Retinal pigment epithelial cell (primary cell): ENCODE measurements around the gene NT5DC2.

Experiments
- DNase-seq: peaks from one replicate; pipeline ENCODE4 v3.0.0-alpha.2; 2010; ENCODE audit warnings: low read depth
- H3K4me3 ChIP-seq: 2 replicates; pipeline ENCODE4 v1.5.1; 2011; ENCODE audit warnings: mild to moderate bottlenecking, low read length, control low read depth, moderate library complexity
- TF ChIP-seq, protein P1 (sequence below): conservative IDR thresholded peaks from 2 replicates; pipeline ENCODE4 v1.5.1; 2011; ENCODE audit warnings: low read depth, low read length, control low read depth, inconsistent platforms

NT5DC2 gene

GRCh38 chr3:52523386-52524257, 10.0 kb downstream of the NT5DC2 start:
- H3K4me3 ChIP-seq = no peak overlapping the region
- TF ChIP-seq, protein P1, sequence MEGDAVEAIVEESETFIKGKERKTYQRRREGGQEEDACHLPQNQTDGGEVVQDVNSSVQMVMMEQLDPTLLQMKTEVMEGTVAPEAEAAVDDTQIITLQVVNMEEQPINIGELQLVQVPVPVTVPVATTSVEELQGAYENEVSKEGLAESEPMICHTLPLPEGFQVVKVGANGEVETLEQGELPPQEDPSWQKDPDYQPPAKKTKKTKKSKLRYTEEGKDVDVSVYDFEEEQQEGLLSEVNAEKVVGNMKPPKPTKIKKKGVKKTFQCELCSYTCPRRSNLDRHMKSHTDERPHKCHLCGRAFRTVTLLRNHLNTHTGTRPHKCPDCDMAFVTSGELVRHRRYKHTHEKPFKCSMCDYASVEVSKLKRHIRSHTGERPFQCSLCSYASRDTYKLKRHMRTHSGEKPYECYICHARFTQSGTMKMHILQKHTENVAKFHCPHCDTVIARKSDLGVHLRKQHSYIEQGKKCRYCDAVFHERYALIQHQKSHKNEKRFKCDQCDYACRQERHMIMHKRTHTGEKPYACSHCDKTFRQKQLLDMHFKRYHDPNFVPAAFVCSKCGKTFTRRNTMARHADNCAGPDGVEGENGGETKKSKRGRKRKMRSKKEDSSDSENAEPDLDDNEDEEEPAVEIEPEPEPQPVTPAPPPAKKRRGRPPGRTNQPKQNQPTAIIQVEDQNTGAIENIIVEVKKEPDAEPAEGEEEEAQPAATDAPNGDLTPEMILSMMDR = no peak
- no peak for DNase-seq

DNA sequence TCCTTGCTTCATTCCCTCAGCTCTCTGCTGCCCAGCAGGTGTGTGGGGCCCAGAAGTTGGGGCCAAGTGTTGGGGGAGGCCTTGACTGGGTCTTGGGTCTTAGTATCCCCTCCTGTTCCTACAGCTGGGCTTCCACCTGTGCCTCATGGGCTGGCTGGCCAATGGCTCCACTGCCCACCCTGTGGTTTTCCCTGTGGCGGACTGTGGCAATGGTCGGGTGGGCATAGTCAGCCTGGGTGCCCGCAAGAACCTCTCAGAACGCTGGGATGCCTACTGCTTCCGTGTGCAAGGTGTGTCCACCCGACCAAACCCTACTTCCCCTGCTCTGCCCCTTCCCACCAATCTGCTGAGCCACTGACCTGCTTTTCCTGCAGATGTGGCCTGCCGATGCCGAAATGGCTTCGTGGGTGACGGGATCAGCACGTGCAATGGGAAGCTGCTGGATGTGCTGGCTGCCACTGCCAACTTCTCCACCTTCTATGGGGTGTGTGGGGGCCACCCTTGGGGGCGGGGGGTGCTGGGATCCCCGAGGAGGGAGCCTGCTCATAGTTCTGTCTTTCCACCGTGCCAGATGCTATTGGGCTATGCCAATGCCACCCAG, 10.9 kb downstream of the NT5DC2 start:
- DNase-seq = no peak
- TF ChIP-seq, protein P1 = no peak
- no peak overlapping the region for H3K4me3 ChIP-seq

- TF ChIP-seq, protein P1 = no peak
- no peak overlapping the region for H3K4me3 ChIP-seq
- no peak for DNase-seq
Observed at GRCh38 chr3:52521881-52522650, 11.6 kb downstream of the NT5DC2 start.

DNA sequence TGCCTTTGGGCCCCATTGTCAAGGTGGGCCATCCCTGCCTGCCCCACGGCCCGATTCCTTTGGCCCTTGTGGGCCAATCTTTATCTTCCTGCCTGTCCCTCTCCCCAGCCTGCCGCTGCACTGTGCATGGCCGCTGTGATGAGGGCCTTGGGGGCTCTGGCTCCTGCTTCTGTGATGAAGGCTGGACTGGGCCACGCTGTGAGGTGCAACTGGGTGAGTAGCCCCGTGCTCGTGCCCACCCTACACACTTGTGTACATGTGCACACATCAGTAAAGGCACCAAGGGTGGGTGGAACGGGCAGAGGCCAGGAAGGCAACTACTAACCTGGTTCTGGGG, 12.2 kb downstream of the NT5DC2 start:
- TF ChIP-seq, protein P1 = no peak
- H3K4me3 ChIP-seq = no peak overlapping the region
- DNase-seq = no peak

DNA sequence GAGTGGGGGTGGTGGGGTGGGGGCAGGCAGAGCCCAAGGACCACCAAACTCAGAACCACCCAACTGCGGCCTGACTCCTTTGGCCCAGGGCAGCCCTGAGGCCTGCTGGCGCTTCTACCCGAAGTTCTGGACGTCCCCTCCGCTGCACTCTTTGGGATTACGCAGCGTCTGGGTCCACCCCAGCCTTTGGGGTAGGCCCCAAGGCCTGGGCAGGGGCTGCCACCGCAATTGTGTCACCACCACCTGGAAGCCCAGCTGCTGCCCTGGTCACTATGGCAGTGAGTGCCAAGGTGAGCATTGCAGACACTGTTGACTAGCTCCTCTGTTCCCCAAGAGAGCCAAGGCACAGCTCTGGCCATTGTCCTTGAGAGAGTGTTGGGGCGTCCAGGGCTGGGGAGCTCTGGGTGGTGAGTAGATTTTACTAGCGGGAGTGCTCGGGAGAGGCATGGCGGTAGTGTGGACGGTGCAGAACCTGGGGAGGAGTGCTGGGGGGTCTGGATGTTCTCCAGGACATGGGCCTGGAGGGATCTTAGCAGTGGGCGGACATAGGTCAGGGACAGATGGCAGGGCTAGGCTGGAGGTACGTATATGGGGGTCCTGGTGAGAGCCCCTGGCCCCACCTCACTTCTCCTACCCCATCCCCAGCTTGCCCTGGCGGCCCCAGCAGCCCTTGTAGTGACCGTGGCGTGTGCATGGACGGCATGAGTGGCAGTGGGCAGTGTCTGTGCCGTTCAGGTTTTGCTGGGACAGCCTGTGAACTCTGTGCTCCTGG, 12.8 kb downstream of the NT5DC2 start:
- TF ChIP-seq, protein P1 = no peak
- DNase-seq = no peak
- no peak overlapping the region for H3K4me3 ChIP-seq

DNA sequence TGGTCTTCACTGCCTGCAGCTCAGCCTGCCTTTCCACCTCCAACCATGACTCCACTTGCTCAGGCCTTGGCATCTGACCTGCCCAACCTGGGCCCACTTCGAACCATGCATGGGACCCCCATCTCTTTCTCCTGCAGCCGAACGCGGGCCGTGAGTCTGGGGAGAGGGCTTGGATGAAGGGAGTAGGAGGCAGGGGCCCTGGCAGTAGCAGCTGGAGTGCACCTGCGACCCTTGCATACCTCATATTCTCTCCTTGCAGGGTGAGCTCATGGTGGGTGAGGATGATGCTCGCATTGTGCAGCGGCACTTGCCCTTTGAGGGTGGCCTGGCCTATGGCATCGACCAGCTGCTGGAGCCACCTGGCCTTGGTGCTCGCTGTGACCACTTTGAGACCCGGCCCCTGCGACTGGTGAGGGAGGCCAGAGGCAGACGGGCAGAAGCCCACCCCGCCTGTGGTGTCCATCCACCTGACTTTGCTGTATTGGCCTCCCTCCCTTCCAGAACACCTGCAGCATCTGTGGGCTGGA, 13.5 kb downstream of the NT5DC2 start:
- H3K4me3 ChIP-seq = no peak overlapping the region
- TF ChIP-seq, protein P1 = no peak
- no peak for DNase-seq
